CD8-positive, alpha-beta memory T cell (primary cell): ENCODE results near the gene CIDEC. TPM values are rescaled to one million over a fixed set of nuclear protein-coding genes. Genes with fewer than 3 reads are reported as not detected.

Experiments used
- CTCF ChIA-PET: fragments of 350-600 bp; sonication (Branson Sonifier 250); formaldehyde crosslinking; loops from one replicate; lab custom pipeline; 2021; ENCODE audit warnings: antibody characterized with exemption; lab: Charles Lee
- POLR2A ChIA-PET: fragments of 350-600 bp; sonication (Branson Sonifier 250); formaldehyde crosslinking; loops from one replicate; lab custom pipeline; 2021; ENCODE audit warnings: antibody characterized with exemption; lab: Charles Lee
- DNase-seq, 5 donors: peaks; one replicate each; pipeline versions ENCODE4 v3.0.0 to v3.0.0-alpha.2; 2020 to 2022; ENCODE audit warnings: mixed read lengths in 1 of 5
- H3K27ac ChIP-seq: one replicate; pipeline ENCODE4 v1.7.0; 2013; ENCODE audit warnings: low read depth, mild to moderate bottlenecking, low read length, moderate library complexity
- H3K27me3 ChIP-seq: 2 replicates; pipeline ENCODE4 v1.7.0; 2013; ENCODE audit warnings: low read length, mild to moderate bottlenecking; ENCODE audit not compliant: insufficient read depth, poor library complexity, severe bottlenecking
- H3K36me3 ChIP-seq: 2 replicates; pipeline ENCODE4 v1.7.0; 2013; ENCODE audit warnings: mild to moderate bottlenecking, low read length, moderate library complexity; ENCODE audit not compliant: insufficient read depth
- H3K4me1 ChIP-seq: 2 replicates; pipeline ENCODE4 v1.7.0; 2013; ENCODE audit warnings: mild to moderate bottlenecking, low read length, moderate library complexity; ENCODE audit not compliant: insufficient read depth
- H3K4me3 ChIP-seq: 2 replicates; pipeline ENCODE4 v1.7.0; 2013; ENCODE audit warnings: mild to moderate bottlenecking, low read length
- H3K9me3 ChIP-seq: 2 replicates; pipeline ENCODE4 v1.7.0; 2013; ENCODE audit warnings: mild to moderate bottlenecking, low read length
- H3K27ac Mint-ChIP-seq, 8 donors: one replicate each; pipeline ENCODE4 v1.8.0; 2020 to 2021; ENCODE audit warnings: mixed read lengths in 8 of 8, mild to moderate bottlenecking in 6 of 8, inconsistent platforms in 3 of 8, moderate library complexity in 3 of 8
- H3K27me3 Mint-ChIP-seq, 2 donors: one replicate each; pipeline ENCODE4 v1.8.0; 2020 to 2021; ENCODE audit warnings: mixed read lengths in 2 of 2, mild to moderate bottlenecking in 1 of 2, moderate library complexity in 1 of 2
- H3K36me3 Mint-ChIP-seq, 3 donors: one replicate each; pipeline ENCODE4 v1.8.0; 2020 to 2021; ENCODE audit warnings: mixed read lengths in 3 of 3, inconsistent platforms in 1 of 3, mild to moderate bottlenecking in 1 of 3
- H3K4me1 Mint-ChIP-seq, 3 donors: one replicate each; pipeline ENCODE4 v1.8.0; 2020 to 2021; ENCODE audit warnings: mixed read lengths in 3 of 3, inconsistent platforms in 1 of 3, mild to moderate bottlenecking in 1 of 3
- H3K4me3 Mint-ChIP-seq, 7 donors: one replicate each; pipeline ENCODE4 v1.8.0; 2020 to 2021; ENCODE audit warnings: mixed read lengths in 7 of 7, mild to moderate bottlenecking in 6 of 7, moderate library complexity in 4 of 7, inconsistent platforms in 2 of 7
- H3K9me3 Mint-ChIP-seq, 5 donors: one replicate each; pipeline ENCODE4 v1.8.0; 2020 to 2022; ENCODE audit warnings: mixed read lengths in 5 of 5, mild to moderate bottlenecking in 3 of 5, moderate library complexity in 2 of 5, inconsistent platforms in 1 of 5
- polyA plus RNA-seq: library from polyadenylated mRNA; unstranded; fragments of 300-500 nt; fragmentation: Illumina TruSeq; gene quantifications from one replicate; pipeline ENCODE4 v1.2.3, GENCODE V29; 2021
- total RNA-seq, 2 experiments: library from RNA; stranded (reverse); gene quantifications; one replicate each; pipeline ENCODE4 v1.2.3, GENCODE V29; 2021

Gene CIDEC
- total and polyA plus RNA-seq, 3 experiments from 2014 or later = not detected

- H3K9me3 ChIP-seq = no peaks in the 10 kb centered on the region
- H3K4me3 ChIP-seq = peak overlapping the region; percentile 97
- Mint-ChIP-seq H3K27me3 (no peaks in the 10 kb centered on the region), H3K27ac (peak overlapping the region; percentile 99 to 100 (median 100)), H3K9me3 (no peaks in the 10 kb centered on the region), H3K4me1 (peaks cover 31 to 51% (median 45%) of the 10 kb centered on the region in 3 donors), H3K36me3 (peaks cover 6 to 36% (median 18%) of the 10 kb centered on the region in 3 donors), H3K4me3 (peak overlapping the region; percentile 97 to 100 (median 98))
- ChIA-PET POLR2A (interaction anchor here (0.9 to 2.6 kb wide), 12 partner anchors 10 to 430 kb away, joined by 3 to 21 read pairs (median 4); partner anchors contain the start of genes ARPC4, CRELD1, EMC3 and MTMR14), CTCF (interaction anchor here (0.6 to 3.9 kb wide), 5 partner anchors 10 to 55 kb away, joined by 3 to 28 read pairs (median 6); partner anchors contain the start of gene CRELD1)
- no peak for DNase-seq
- H3K36me3 ChIP-seq = peaks cover 7% of the 10 kb centered on the region
- H3K27ac ChIP-seq = peak overlapping the region; percentile 100
- H3K4me1 ChIP-seq = peaks cover 13% of the 10 kb centered on the region
- H3K27me3 ChIP-seq = no peaks in the 10 kb centered on the region
Measured at GRCh38 chr3:9891072-9891622, 11.1 kb upstream of the CIDEC start.

GRCh38 chr3:9890249-9891071 lies 10.4 kb upstream of the CIDEC start, which contains the start of gene JAGN1:
Gene JAGN1 (plus strand): TSS chr3:9890610. CDS start chr3:9890723, 113 bp downstream.
- Histone ChIP-seq H3K36me3 (peaks cover 7% of the 10 kb centered on the region), H3K9me3 (no peaks in the 10 kb centered on the region), H3K4me3 (peak within 1 kb of the TSS; percentile 97), H3K27ac (peak within 1 kb of the TSS; percentile 100), H3K27me3 (no peaks in the 10 kb centered on the region), H3K4me1 (peaks cover 13% of the 10 kb centered on the region)
- peak within 1 kb of the TSS; percentile 99 to 100 (median 100) for H3K27ac Mint-ChIP-seq
- no peaks in the 10 kb centered on the region for H3K27me3 Mint-ChIP-seq
- H3K9me3 Mint-ChIP-seq = no peaks in the 10 kb centered on the region
- peaks cover 6 to 36% (median 18%) of the 10 kb centered on the region in 3 donors for H3K36me3 Mint-ChIP-seq
- CTCF ChIA-PET = interaction anchor here (0.6 to 3.9 kb wide), 5 partner anchors 11 to 56 kb away, joined by 3 to 28 read pairs (median 6); partner anchors contain the start of gene CRELD1
- POLR2A ChIA-PET = interaction anchor here (0.6 to 2.6 kb wide), 15 partner anchors 11 to 431 kb away, joined by 3 to 21 read pairs (median 4); partner anchors contain the start of genes ARPC4, BRPF1, CRELD1 and EMC3
- H3K4me1 Mint-ChIP-seq = peaks cover 31 to 45% (median 40%) of the 10 kb centered on the region in 3 donors
- DNase-seq = peak; percentile 85 to 94 (median 86)
- peak within 1 kb of the TSS; percentile 97 to 100 (median 98) for H3K4me3 Mint-ChIP-seq

GRCh38 chr3:9889405-9889804 lies 9.4 kb upstream of the CIDEC start:
- Histone ChIP-seq H3K4me1 (peaks cover 13% of the 10 kb centered on the region), H3K27ac (no peak overlapping the region), H3K27me3 (no peaks in the 10 kb centered on the region), H3K4me3 (no peak overlapping the region), H3K36me3 (peaks cover 7% of the 10 kb centered on the region), H3K9me3 (no peaks in the 10 kb centered on the region)
- peaks cover 25 to 38% (median 31%) of the 10 kb centered on the region in 3 donors for H3K4me1 Mint-ChIP-seq
- peak overlapping the region; percentile 99 to 100 (median 100) for H3K27ac Mint-ChIP-seq
- peak overlapping the region in 4 of 7 donors; percentile 32 to 100 (median 99) for H3K4me3 Mint-ChIP-seq
- peaks cover under 1 to 2% of the 10 kb centered on the region in 2 donors for H3K27me3 Mint-ChIP-seq
- no peak for DNase-seq
- peaks cover 3 to 29% (median 12%) of the 10 kb centered on the region in 3 donors for H3K36me3 Mint-ChIP-seq
- H3K9me3 Mint-ChIP-seq = no peaks in the 10 kb centered on the region
- ChIA-PET POLR2A (interaction anchor here (1.2 kb wide), 1 partner anchor 27 kb away, joined by 4 read pairs; the partner anchor contains the start of gene IL17RC), CTCF (interaction anchor here (2.8 to 3.9 kb wide), 2 partner anchors 23 to 43 kb away, joined by 10 to 28 read pairs; partner anchors contain the start of gene CRELD1)

GRCh38 chr3:9888540-9888939 lies 8.5 kb upstream of the CIDEC start:
- H3K4me3 Mint-ChIP-seq = peak overlapping the region in 3 of 7 donors; percentile 35 to 100 (median 59)
- peaks cover 2 to 4% of the 10 kb centered on the region in 2 donors for H3K27me3 Mint-ChIP-seq
- DNase-seq = no peak
- CTCF ChIA-PET = interaction anchor here (3.9 kb wide), 1 partner anchor 24 kb away, joined by 10 read pairs; no protein-coding TSS in a partner anchor
- Histone ChIP-seq H3K27ac (no peak overlapping the region), H3K36me3 (peaks cover 7% of the 10 kb centered on the region), H3K4me1 (peaks cover 13% of the 10 kb centered on the region), H3K27me3 (no peaks in the 10 kb centered on the region), H3K9me3 (no peaks in the 10 kb centered on the region), H3K4me3 (no peak overlapping the region)
- peaks cover 3 to 22% (median 10%) of the 10 kb centered on the region in 3 donors for H3K36me3 Mint-ChIP-seq
- H3K9me3 Mint-ChIP-seq = no peaks in the 10 kb centered on the region
- H3K27ac Mint-ChIP-seq = peak overlapping the region in 5 of 8 donors; percentile 5 to 100 (median 65)
- H3K4me1 Mint-ChIP-seq = peaks cover 21 to 29% (median 23%) of the 10 kb centered on the region in 3 donors
- POLR2A ChIA-PET = no interaction called here

GRCh38 chr3:9887480-9887879 lies 7.4 kb upstream of the CIDEC start:
- no peak for DNase-seq
- Histone ChIP-seq H3K9me3 (no peaks in the 10 kb centered on the region), H3K4me1 (peaks cover 11% of the 10 kb centered on the region), H3K27me3 (no peaks in the 10 kb centered on the region), H3K4me3 (no peak overlapping the region), H3K27ac (no peak overlapping the region), H3K36me3 (no peaks in the 10 kb centered on the region)
- ChIA-PET POLR2A (no interaction called here), CTCF (no interaction called here)
- Mint-ChIP-seq H3K27me3 (peaks cover 2 to 4% of the 10 kb centered on the region in 2 donors), H3K4me1 (peaks cover 13 to 20% (median 14%) of the 10 kb centered on the region in 3 donors), H3K36me3 (peaks cover 2 to 12% (median 2%) of the 10 kb centered on the region in 3 donors), H3K27ac (no peak overlapping the region), H3K4me3 (no peak overlapping the region), H3K9me3 (no peaks in the 10 kb centered on the region)

- POLR2A ChIA-PET = no interaction called here
- CTCF ChIA-PET = no interaction called here
- H3K27me3 Mint-ChIP-seq = peaks cover 2 to 4% of the 10 kb centered on the region in 2 donors
Measured at GRCh38 chr3:9886328-9886727, 6.3 kb upstream of the CIDEC start.

GRCh38 chr3:9884555-9885165 lies 4.6 kb upstream of the CIDEC start:
- DNase-seq = no peak
- Mint-ChIP-seq H3K4me1 (no peaks in the 10 kb centered on the region), H3K36me3 (no peaks in the 10 kb centered on the region), H3K27me3 (peaks cover 2 to 7% of the 10 kb centered on the region in 2 donors), H3K27ac (peak overlapping the region in 1 of 8 donors; percentile 40), H3K4me3 (peak overlapping the region in 1 of 7 donors; percentile 46), H3K9me3 (no peaks in the 10 kb centered on the region)
- H3K4me1 ChIP-seq = peaks cover under 1% of the 10 kb centered on the region
- CTCF ChIA-PET = interaction anchor here (1.6 kb wide), 1 partner anchor 48 kb away, joined by 5 read pairs; no protein-coding TSS in a partner anchor
- no peaks in the 10 kb centered on the region for H3K9me3 ChIP-seq
- H3K36me3 ChIP-seq = no peaks in the 10 kb centered on the region
- no peaks in the 10 kb centered on the region for H3K27me3 ChIP-seq
- POLR2A ChIA-PET = interaction anchor here (0.6 to 1.4 kb wide), 2 partner anchors 49 to 95 kb away, joined by 3 read pairs; partner anchors contain the start of gene CRELD1
- no peak overlapping the region for H3K4me3 ChIP-seq
- H3K27ac ChIP-seq = peak overlapping the region; percentile 29

More at GRCh38 chr3:9886328-9886727, 6.3 kb upstream of the CIDEC start:
- Histone ChIP-seq H3K9me3 (no peaks in the 10 kb centered on the region), H3K27me3 (no peaks in the 10 kb centered on the region), H3K4me1 (peaks cover 5% of the 10 kb centered on the region), H3K4me3 (no peak overlapping the region), H3K27ac (no peak overlapping the region), H3K36me3 (no peaks in the 10 kb centered on the region)
- Mint-ChIP-seq H3K4me1 (peaks cover 5 to 12% (median 7%) of the 10 kb centered on the region in 3 donors), H3K36me3 (peaks cover 0 to 8% (median 0%) of the 10 kb centered on the region in 3 donors), H3K4me3 (no peak overlapping the region), H3K27ac (no peak overlapping the region), H3K9me3 (no peaks in the 10 kb centered on the region)
- DNase-seq = no peak
